CD14-positive monocyte (primary cell): ENCODE data around the gene RAB31. TPM values are rescaled to one million over a fixed set of nuclear protein-coding genes. Genes with fewer than 3 reads are reported as not detected.

ENCODE experiments used
- DNase-seq, 3 donors: peaks; one replicate each; pipeline ENCODE4 v3.0.0-alpha.2; 2011 to 2022
- H2AFZ ChIP-seq: 2 replicates; pipeline ENCODE4 v1.6.0; 2012; ENCODE audit warnings: mild to moderate bottlenecking, low read depth, low read length, inconsistent platforms; ENCODE audit not compliant: insufficient read depth, poor library complexity, severe bottlenecking
- H3K27ac ChIP-seq, 2 donors: 1 replicate in 1 of 2; 2 replicates in 1 of 2; pipeline ENCODE4 v1.5.1; 2012 to 2013; ENCODE audit warnings: low read length in 2 of 2, control low read depth in 1 of 2, inconsistent platforms in 1 of 2, low read depth in 1 of 2, mild to moderate bottlenecking in 1 of 2
- H3K27me3 ChIP-seq, 2 donors: one replicate each; pipeline versions ENCODE4 v1.6.0 to v1.6.1; 2011 to 2013; ENCODE audit warnings: low read length in 2 of 2; ENCODE audit not compliant: control insufficient read depth in 2 of 2, insufficient read depth in 2 of 2
- H3K36me3 ChIP-seq, 2 donors: replicated peaks in 1 of 2; 1 replicate in 1 of 2; 2 replicates in 1 of 2; pipeline versions ENCODE4 v1.5.1 to v1.6.1; 2012 to 2013; ENCODE audit warnings: low read length in 2 of 2, control low read depth in 1 of 2, inconsistent platforms in 1 of 2, mild to moderate bottlenecking in 1 of 2; ENCODE audit not compliant: insufficient read depth in 2 of 2, control insufficient read depth in 1 of 2
- H3K4me1 ChIP-seq, 2 donors: 1 replicate in 1 of 2; 2 replicates in 1 of 2; pipeline versions ENCODE4 v1.5.1 to v1.6.1; 2012 to 2013; ENCODE audit warnings: low read length in 2 of 2, control low read depth in 1 of 2, inconsistent platforms in 1 of 2, mild to moderate bottlenecking in 1 of 2, moderate library complexity in 1 of 2; ENCODE audit not compliant: insufficient read depth in 2 of 2, control insufficient read depth in 1 of 2
- H3K4me2 ChIP-seq: replicated peaks from 2 replicates; pipeline ENCODE3; 2012; ENCODE audit warnings: low read length, moderate library complexity, mild to moderate bottlenecking; ENCODE audit not compliant: poor library complexity, severe bottlenecking; ENCODE audit errors: extremely low read depth
- H3K4me3 ChIP-seq, 3 experiments: fragments of 200-600 bp in 1 of 3; sonication (generic) in 1 of 3; replicated peaks in 1 of 3; 1 replicate in 2 of 3; 2 replicates in 1 of 3; pipeline ENCODE4 v1.5.1; 2011 to 2013; ENCODE audit warnings: low read length in 3 of 3, mild to moderate bottlenecking in 3 of 3, control low read depth in 2 of 3, low read depth in 2 of 3, inconsistent platforms in 1 of 3, moderate library complexity in 1 of 3
- H3K79me2 ChIP-seq: 2 replicates; pipeline ENCODE4 v1.6.0; 2012; ENCODE audit warnings: mild to moderate bottlenecking, control low read depth, inconsistent platforms, low read length, moderate library complexity; ENCODE audit not compliant: insufficient read depth
- H3K9ac ChIP-seq: 2 replicates; pipeline ENCODE4 v1.6.0; 2017; ENCODE audit warnings: low read length, mild to moderate bottlenecking; ENCODE audit not compliant: insufficient read depth, poor library complexity, severe bottlenecking
- H3K9me3 ChIP-seq, 2 donors: replicated peaks in 1 of 2; 1 replicate in 1 of 2; 2 replicates in 1 of 2; pipeline versions ENCODE4 v1.5.1 to v1.6.1; 2012 to 2013; ENCODE audit warnings: low read length in 2 of 2, control low read depth in 1 of 2; ENCODE audit not compliant: control insufficient read depth in 1 of 2, insufficient read depth in 1 of 2
- H4K20me1 ChIP-seq: 2 replicates; pipeline ENCODE4 v1.6.0; 2012; ENCODE audit warnings: mild to moderate bottlenecking, low read length, control low read depth, moderate library complexity; ENCODE audit not compliant: insufficient read depth
- H3K27ac Mint-ChIP-seq, 7 donors: one replicate each; pipeline ENCODE4 v1.8.0; 2020; ENCODE audit warnings: mild to moderate bottlenecking in 7 of 7, mixed read lengths in 7 of 7, moderate library complexity in 6 of 7, inconsistent platforms in 2 of 7
- H3K27me3 Mint-ChIP-seq, 3 donors: one replicate each; pipeline ENCODE4 v1.8.0; 2021 to 2022; ENCODE audit warnings: low read depth in 3 of 3, mild to moderate bottlenecking in 3 of 3, mixed read lengths in 3 of 3, moderate library complexity in 3 of 3, inconsistent platforms in 1 of 3
- H3K36me3 Mint-ChIP-seq, 2 donors: one replicate each; pipeline ENCODE4 v1.8.0; 2020; ENCODE audit warnings: mixed read lengths in 2 of 2, inconsistent platforms in 1 of 2, mild to moderate bottlenecking in 1 of 2
- H3K4me1 Mint-ChIP-seq: one replicate; pipeline ENCODE4 v1.8.0; 2020; ENCODE audit warnings: mild to moderate bottlenecking, mixed read lengths
- H3K4me3 Mint-ChIP-seq, 2 donors: one replicate each; pipeline ENCODE4 v1.8.0; 2020; ENCODE audit warnings: mild to moderate bottlenecking in 2 of 2, mixed read lengths in 2 of 2, moderate library complexity in 1 of 2
- H3K9me3 Mint-ChIP-seq, 7 donors: one replicate each; pipeline ENCODE4 v1.8.0; 2020 to 2022; ENCODE audit warnings: mixed read lengths in 7 of 7, mild to moderate bottlenecking in 6 of 7, moderate library complexity in 6 of 7, inconsistent platforms in 2 of 7
- WGBS: methylation state at CpG from one replicate; pipeline ENCODE4 v1.1.5; 2013; ENCODE audit warnings: missing lambda C conversion rate; ENCODE audit not compliant: insufficient coverage; 5-methylcytosine and 5-hydroxymethylcytosine counted together
- intact Hi-C, 2 donors: fragments of 100-400 bp; cut with micrococcal nuclease; formaldehyde crosslinking; loops; one replicate each; pipeline versions ENCODE4 v1.15.0 to v1.15.1; 2023
- polyA plus RNA-seq, 3 donors: library from polyadenylated mRNA; depleted of rRNA in 1 of 3; unstranded in 2 of 3; stranded (reverse) in 1 of 3; fragments of 300-500 nt in 2 of 3; fragments of >200 nt in 1 of 3; fragmentation: Illumina TruSeq in 2 of 3; gene quantifications; 1 replicate in 2 of 3; 2 replicates in 1 of 3; pipeline ENCODE4 v1.2.3, GENCODE V29; 2012 to 2021
- TF ChIP-seq, protein P1 (sequence below): fragments of 200-600 bp; IDR thresholded peaks from one replicate; pipeline ENCODE4 v1.8.0; 2022; ENCODE audit warnings: antibody characterized with exemption, mild to moderate bottlenecking

Gene RAB31
- polyA plus RNA-seq, 3 donors, result 106 to 367 (median 348) TPM

DNA sequence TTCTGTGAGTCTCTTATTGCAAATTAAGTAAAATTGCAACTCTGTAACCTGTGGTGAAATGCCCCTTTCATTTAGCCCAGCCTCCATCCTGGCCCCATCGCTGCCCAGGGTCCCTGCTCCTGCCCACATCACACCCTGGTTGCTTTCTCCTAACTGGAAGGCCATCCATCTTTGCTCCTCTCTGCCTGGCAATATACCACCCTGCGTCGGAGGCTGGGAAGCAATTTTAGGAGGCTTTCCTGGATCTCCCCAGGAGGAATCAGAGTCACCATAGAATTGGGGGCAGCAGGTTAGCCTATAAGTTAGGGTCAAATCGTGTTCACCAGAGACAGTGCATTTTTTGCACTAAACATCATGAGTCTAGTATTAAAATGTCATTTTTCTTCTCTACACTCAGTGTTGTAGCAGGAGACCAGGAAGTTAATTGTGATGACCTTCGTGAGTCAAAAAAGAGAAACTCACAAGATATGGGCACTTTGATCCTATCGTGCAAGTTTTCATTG is 163.2 kb downstream of the RAB31 start:
- Histone ChIP-seq H3K9ac (no peak overlapping the region), H3K27ac (no peak overlapping the region), H3K36me3 (no peaks in the 10 kb centered on the region), H3K4me1 (peaks cover 34 to 44% of the 10 kb centered on the region in 2 donors), H2AFZ (no peak overlapping the region), H3K27me3 (no peaks in the 10 kb centered on the region), H3K4me3 (no peak overlapping the region), H4K20me1 (no peaks in the 10 kb centered on the region), H3K79me2 (no peaks in the 10 kb centered on the region), H3K4me2 (no peak overlapping the region), H3K9me3 (peaks cover 0 to under 1% of the 10 kb centered on the region in 2 donors)
- Mint-ChIP-seq H3K36me3 (peaks cover 1 to 2% of the 10 kb centered on the region in 2 donors), H3K27ac (peak overlapping the region in 1 of 7 donors; percentile 61), H3K4me3 (no peak overlapping the region), H3K9me3 (peaks cover 0 to 6% (median 0%) of the 10 kb centered on the region in 7 donors), H3K4me1 (peaks cover 45% of the 10 kb centered on the region), H3K27me3 (peaks cover 0 to 2% (median 0%) of the 10 kb centered on the region in 3 donors)
- TF ChIP-seq, protein P1, sequence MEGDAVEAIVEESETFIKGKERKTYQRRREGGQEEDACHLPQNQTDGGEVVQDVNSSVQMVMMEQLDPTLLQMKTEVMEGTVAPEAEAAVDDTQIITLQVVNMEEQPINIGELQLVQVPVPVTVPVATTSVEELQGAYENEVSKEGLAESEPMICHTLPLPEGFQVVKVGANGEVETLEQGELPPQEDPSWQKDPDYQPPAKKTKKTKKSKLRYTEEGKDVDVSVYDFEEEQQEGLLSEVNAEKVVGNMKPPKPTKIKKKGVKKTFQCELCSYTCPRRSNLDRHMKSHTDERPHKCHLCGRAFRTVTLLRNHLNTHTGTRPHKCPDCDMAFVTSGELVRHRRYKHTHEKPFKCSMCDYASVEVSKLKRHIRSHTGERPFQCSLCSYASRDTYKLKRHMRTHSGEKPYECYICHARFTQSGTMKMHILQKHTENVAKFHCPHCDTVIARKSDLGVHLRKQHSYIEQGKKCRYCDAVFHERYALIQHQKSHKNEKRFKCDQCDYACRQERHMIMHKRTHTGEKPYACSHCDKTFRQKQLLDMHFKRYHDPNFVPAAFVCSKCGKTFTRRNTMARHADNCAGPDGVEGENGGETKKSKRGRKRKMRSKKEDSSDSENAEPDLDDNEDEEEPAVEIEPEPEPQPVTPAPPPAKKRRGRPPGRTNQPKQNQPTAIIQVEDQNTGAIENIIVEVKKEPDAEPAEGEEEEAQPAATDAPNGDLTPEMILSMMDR, result no peak
- intact Hi-C loops, result loop anchor here in 1 of 2 donors (5.0 kb wide), 1 partner anchor 36 kb away; no protein-coding TSS in a partner anchor
- DNase-seq, result no peak
- 60% methylated on average over 2 of the region's 6 CpGs for WGBS

DNA sequence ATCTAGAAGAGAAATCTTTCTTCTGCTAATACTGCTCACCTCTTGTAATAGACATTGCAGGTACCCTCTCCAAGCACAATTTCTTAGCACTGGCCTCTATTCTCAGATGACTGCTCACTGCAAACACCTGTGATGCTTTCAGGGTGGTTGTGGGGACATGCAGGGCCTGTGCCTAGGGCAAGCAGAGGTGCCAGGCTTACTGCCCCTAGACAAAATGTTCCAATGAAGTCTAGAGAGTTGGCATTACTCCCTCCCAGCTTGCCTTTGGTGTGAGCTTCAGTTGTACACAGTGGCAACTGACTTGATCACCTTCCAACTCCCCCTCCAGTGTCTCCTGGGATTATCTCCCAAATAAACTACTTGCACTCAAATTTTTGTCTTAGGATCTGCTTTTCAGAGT is 164.7 kb downstream of the RAB31 start:
- Histone ChIP-seq H3K36me3 (no peaks in the 10 kb centered on the region), H3K27me3 (no peaks in the 10 kb centered on the region), H3K9me3 (no peaks in the 10 kb centered on the region), H3K79me2 (no peaks in the 10 kb centered on the region), H3K4me1 (peaks cover 26 to 35% of the 10 kb centered on the region in 2 donors), H4K20me1 (no peaks in the 10 kb centered on the region), H3K4me3 (no peak overlapping the region), H3K4me2 (no peak overlapping the region), H2AFZ (no peak overlapping the region), H3K27ac (no peak overlapping the region), H3K9ac (no peak overlapping the region)
- TF ChIP-seq, protein P1, result no peak
- no peak for DNase-seq
- Mint-ChIP-seq H3K4me3 (no peak overlapping the region), H3K27me3 (peaks cover 0 to 2% (median 0%) of the 10 kb centered on the region in 3 donors), H3K9me3 (peaks cover 0 to 4% (median 0%) of the 10 kb centered on the region in 7 donors), H3K4me1 (peaks cover 40% of the 10 kb centered on the region), H3K27ac (peak overlapping the region in 1 of 7 donors; percentile 35), H3K36me3 (peaks cover 0 to 2% of the 10 kb centered on the region in 2 donors)
- intact Hi-C loops, result loop anchor here in 1 of 2 donors (5.0 kb wide), 1 partner anchor 34 kb away; no protein-coding TSS in a partner anchor
